ENCODE measurements around the gene PLXNA4.

GRCh38 chr7:132190683-132191082 is 385.6 kb downstream of the PLXNA4 start:
- TF ChIP-seq CTCF (IDR thresholded peaks at IDR 0.05 in 4 of 5, conservative IDR thresholded peaks at IDR 0.05 in 1 of 5) (no peak), POLR2A (IDR thresholded peaks at IDR 0.05) (no peak)
